ENCODE results near the gene LRP3.

Gene LRP3

DNA sequence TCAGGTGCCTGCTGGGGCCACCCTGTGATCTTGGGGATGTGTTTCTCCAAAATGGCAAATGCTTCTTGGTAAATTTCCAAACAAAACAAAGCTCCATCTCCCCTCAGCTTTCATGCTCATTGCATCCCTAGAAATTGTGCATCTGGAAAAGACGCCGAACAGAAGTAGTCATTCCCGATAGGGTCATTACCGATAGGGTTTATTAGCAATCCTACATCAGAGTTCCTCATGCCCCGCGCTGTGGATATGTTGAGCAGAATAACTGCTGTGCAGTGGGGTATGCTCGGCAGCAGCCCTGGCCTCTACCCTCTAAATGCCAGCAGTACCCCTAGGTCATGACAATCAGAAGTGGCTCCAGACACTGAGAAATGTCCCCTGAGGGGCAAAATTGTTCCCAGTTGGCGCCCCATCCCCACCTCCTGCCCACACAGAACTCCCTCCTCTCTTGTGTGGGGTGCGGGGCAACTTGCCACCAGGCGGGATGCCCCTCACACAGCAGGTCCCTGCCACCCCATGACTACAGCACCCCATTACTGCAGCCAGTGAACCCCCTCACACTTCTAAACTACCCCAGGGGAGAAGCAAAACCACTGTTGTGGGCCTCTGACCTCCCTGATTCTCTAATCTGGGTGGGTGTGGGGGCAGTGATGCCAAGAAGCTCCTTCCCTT lies 44.5 kb downstream of the LRP3 start:
- H3K27ac ChIP-seq (ENCODE audit: low read length) = no peak overlapping the region
- no peak overlapping the region for H3K4me3 ChIP-seq (ENCODE audit: low read length)
- no peaks in the 10 kb centered on the region for H3K9me3 ChIP-seq (ENCODE audit: control insufficient read depth, insufficient read depth, low read length)
- no peaks in the 10 kb centered on the region; the same call in 1 of the 2 replicates for H3K4me1 ChIP-seq (ENCODE audit: control insufficient read depth, insufficient read depth, low read length)
- WGBS (ENCODE audit: insufficient coverage, insufficient read length) = no CpG with 5 or more reads among the region's 10 CpGs
- no peak for DNase-seq (ENCODE audit: low read depth, low spot score)
- no peaks in the 10 kb centered on the region for H3K36me3 ChIP-seq (ENCODE audit: control insufficient read depth, insufficient read depth, low read length)
- no peaks in the 10 kb centered on the region for H3K27me3 ChIP-seq (ENCODE audit: control insufficient read depth, insufficient read depth, low read length)

DNA sequence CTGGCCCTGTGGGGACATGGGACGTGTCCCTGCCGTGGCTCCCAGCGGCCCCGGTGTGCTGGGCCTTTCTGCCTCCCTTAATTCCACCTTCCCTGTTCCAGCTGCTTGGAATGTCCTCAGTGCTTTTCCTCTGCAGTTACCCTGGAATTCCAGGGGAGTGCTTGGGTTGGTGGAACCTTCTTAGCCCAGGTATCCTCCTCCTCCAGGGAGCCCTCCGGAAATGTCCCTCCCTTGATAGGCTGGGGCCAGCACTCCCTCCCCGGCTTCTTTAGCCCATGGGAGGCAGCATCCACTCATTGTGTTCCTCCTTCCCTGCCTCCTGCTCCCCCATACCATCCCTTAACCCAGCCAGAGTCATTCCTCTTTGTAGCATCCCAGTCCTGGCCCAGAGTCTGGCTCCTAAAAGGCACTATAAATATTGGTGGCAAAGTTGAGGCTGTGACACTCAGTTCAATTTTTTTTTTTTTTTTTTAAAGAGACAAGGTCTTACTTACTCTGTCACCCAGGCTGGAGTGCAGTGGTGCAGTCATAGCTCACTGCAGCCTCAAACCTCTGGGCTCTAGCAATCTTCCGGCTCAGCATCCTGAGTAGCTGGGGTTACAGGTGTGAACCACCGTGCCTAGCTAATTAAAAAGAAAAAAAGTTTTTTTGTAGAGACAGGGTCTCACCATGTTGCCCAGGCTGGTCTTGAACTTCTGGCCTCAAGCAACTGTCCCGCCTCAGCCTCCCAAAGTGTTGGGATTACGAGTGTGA lies 45.3 kb downstream of the LRP3 start:
- WGBS (ENCODE audit: insufficient coverage, insufficient read length) = no CpG with 5 or more reads among the region's 10 CpGs
- H3K4me1 ChIP-seq (ENCODE audit: control insufficient read depth, insufficient read depth, low read length) = no peaks in the 10 kb centered on the region; the same call in 1 of the 2 replicates
- H3K27ac ChIP-seq (ENCODE audit: low read length) = no peak overlapping the region
- H3K4me3 ChIP-seq (ENCODE audit: low read length) = no peak overlapping the region
- H3K9me3 ChIP-seq (ENCODE audit: control insufficient read depth, insufficient read depth, low read length) = no peaks in the 10 kb centered on the region
- DNase-seq (ENCODE audit: low read depth, low spot score) = no peak
- H3K27me3 ChIP-seq (ENCODE audit: control insufficient read depth, insufficient read depth, low read length) = no peaks in the 10 kb centered on the region
- H3K36me3 ChIP-seq (ENCODE audit: control insufficient read depth, insufficient read depth, low read length) = no peaks in the 10 kb centered on the region

DNA sequence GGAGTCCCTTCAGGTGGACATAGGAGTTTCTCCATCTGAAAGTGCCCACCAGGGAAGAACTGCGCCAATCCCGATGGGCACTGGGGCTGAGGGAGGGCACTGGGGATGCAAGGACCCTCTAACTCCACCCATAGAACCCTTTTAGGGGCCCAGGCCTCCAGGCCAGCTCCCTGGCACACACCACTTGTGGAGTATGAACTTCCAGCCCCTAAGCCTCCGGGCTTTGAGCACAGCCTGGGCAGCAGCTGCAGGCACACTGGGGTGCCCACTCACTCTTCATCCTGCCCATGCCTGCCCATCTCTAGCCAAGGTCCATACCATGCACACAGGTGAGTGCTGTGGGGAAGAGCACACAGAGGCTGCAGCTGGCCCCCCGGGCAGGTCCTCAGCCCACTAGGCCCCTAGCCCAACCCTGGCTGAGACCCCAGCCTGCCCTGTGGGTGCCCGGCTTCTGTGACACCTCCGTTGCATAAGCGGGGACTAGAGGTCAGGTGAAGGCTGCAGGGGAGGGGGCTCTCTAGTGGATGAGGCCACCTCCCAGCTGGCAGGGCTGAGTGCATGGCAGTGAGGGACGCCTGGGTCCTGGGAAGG lies 46.1 kb downstream of the LRP3 start:
- WGBS (ENCODE audit: insufficient coverage, insufficient read length) = no CpG with 5 or more reads among the region's 8 CpGs
- no peak for DNase-seq (ENCODE audit: low read depth, low spot score)
- Histone ChIP-seq H3K4me1 (ENCODE audit: control insufficient read depth, insufficient read depth, low read length) (no peaks in the 10 kb centered on the region; the same call in 1 of the 2 replicates), H3K36me3 (ENCODE audit: control insufficient read depth, insufficient read depth, low read length) (no peaks in the 10 kb centered on the region), H3K27ac (ENCODE audit: low read length) (no peak overlapping the region), H3K27me3 (ENCODE audit: control insufficient read depth, insufficient read depth, low read length) (no peaks in the 10 kb centered on the region), H3K9me3 (ENCODE audit: control insufficient read depth, insufficient read depth, low read length) (no peaks in the 10 kb centered on the region), H3K4me3 (ENCODE audit: low read length) (no peak overlapping the region)

DNA sequence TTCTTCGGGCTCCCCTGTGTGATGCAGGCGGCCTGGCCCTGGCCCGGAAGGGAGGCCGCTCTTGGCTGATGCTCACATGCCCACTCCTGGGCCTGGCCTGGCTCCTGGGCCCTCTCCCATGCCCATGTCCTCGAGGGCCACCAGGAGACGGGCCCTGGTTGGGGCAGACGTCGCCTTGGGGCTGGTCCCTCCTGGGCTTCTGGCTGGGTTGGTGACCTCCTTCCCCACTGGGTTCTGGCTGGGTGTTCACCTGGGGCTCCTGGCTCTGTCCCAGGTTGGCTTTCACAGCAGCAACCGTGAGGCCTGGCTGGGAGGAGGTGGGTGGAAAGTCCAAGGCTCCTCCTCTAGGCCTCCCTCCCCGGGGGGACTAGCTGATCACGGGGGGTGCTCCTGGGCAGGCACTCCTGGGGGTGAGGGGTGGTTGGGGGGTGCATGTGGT lies 47.0 kb downstream of the LRP3 start:
- Histone ChIP-seq H3K4me1 (ENCODE audit: control insufficient read depth, insufficient read depth, low read length) (no peaks in the 10 kb centered on the region; the same call in 1 of the 2 replicates), H3K27ac (ENCODE audit: low read length) (no peak overlapping the region), H3K9me3 (ENCODE audit: control insufficient read depth, insufficient read depth, low read length) (no peaks in the 10 kb centered on the region), H3K36me3 (ENCODE audit: control insufficient read depth, insufficient read depth, low read length) (no peaks in the 10 kb centered on the region), H3K4me3 (ENCODE audit: low read length) (no peak overlapping the region), H3K27me3 (ENCODE audit: control insufficient read depth, insufficient read depth, low read length) (no peaks in the 10 kb centered on the region)
- DNase-seq (ENCODE audit: low read depth, low spot score) = no peak
- no CpG with 5 or more reads among the region's 11 CpGs for WGBS (ENCODE audit: insufficient coverage, insufficient read length)

DNA sequence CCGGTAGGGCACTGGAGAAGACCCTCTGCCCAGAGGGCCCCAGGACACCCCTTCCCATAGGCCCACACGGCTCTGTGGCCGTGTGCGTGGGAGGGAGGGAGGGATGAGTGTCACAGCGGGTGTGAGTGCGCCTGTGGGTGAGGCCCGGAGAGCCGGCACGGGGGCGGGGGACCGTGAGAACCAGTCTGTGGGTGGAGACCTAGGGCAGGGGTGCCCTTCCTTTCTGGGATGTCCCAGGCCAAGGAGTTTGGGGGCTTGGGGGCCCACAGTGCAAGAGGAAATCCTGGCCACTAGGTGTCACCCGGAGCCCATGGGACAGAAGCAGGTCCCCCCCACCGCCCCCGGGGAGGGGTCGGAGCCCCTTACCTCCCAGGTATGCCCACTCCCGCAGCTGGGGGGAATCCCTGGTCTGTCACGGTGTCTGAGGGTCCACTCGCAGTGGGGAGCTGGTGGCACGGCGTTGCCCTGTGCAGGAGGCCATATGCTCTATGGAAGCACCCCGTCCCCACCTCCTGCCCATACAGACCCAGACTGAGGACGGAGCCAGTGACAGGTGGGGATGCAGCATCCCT lies 47.5 kb downstream of the LRP3 start:
- no CpG with 5 or more reads among the region's 22 CpGs for WGBS (ENCODE audit: insufficient coverage, insufficient read length)
- no peak for DNase-seq (ENCODE audit: low read depth, low spot score)
- Histone ChIP-seq H3K27ac (ENCODE audit: low read length) (no peak overlapping the region), H3K4me1 (ENCODE audit: control insufficient read depth, insufficient read depth, low read length) (no peaks in the 10 kb centered on the region; the same call in 1 of the 2 replicates), H3K27me3 (ENCODE audit: control insufficient read depth, insufficient read depth, low read length) (no peaks in the 10 kb centered on the region), H3K36me3 (ENCODE audit: control insufficient read depth, insufficient read depth, low read length) (no peaks in the 10 kb centered on the region), H3K4me3 (ENCODE audit: low read length) (no peak overlapping the region), H3K9me3 (ENCODE audit: control insufficient read depth, insufficient read depth, low read length) (no peaks in the 10 kb centered on the region)

DNA sequence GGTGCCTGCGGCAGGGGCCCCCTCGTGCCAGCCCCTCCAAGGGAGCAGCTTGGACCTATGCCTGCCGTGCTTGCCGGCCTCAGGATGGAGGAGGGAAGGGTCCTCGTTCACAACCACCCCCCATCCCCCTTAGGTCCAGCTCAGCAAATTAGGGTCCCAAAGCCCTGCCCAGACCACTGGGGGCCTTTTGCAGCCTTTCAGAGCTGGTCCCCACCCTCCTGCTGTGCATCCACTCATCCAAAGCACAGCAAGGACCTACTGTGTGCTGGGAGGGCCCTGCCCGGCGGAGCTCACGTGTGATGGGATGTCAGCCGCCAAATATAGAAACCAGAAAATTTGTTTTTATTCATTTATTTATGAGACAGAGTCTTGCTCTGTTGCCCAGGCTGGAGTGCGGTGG lies 48.0 kb downstream of the LRP3 start:
- no peak for DNase-seq (ENCODE audit: low read depth, low spot score)
- H3K9me3 ChIP-seq (ENCODE audit: control insufficient read depth, insufficient read depth, low read length) = no peaks in the 10 kb centered on the region
- H3K4me3 ChIP-seq (ENCODE audit: low read length) = no peak overlapping the region
- WGBS (ENCODE audit: insufficient coverage, insufficient read length) = no CpG with 5 or more reads among the region's 10 CpGs
- no peaks in the 10 kb centered on the region for H3K27me3 ChIP-seq (ENCODE audit: control insufficient read depth, insufficient read depth, low read length)
- no peaks in the 10 kb centered on the region for H3K36me3 ChIP-seq (ENCODE audit: control insufficient read depth, insufficient read depth, low read length)
- H3K4me1 ChIP-seq (ENCODE audit: control insufficient read depth, insufficient read depth, low read length) = no peaks in the 10 kb centered on the region; the same call in 1 of the 2 replicates
- H3K27ac ChIP-seq (ENCODE audit: low read length) = no peak overlapping the region

DNA sequence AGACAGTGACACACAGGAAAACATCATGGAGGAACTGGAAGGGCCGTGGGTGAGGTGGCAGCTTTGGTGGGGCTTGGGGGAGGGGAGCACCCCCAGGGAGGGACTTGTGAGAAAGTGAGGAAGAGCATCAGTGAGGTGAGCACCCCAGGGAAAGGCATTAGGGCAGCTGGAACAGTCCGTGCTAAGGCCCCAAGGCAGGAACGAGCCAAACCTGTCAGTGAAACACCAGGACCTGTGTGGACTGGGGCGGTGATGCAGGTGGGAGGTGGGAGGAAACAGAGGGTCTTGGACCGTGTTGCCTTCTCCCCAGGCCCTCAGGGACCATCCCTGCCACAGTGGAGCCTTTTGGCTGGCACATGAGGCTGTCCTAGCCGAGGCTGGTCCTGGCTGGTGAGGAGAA lies 48.8 kb downstream of the LRP3 start:
- no peaks in the 10 kb centered on the region for H3K36me3 ChIP-seq (ENCODE audit: control insufficient read depth, insufficient read depth, low read length)
- H3K27me3 ChIP-seq (ENCODE audit: control insufficient read depth, insufficient read depth, low read length) = no peaks in the 10 kb centered on the region
- no peak overlapping the region for H3K27ac ChIP-seq (ENCODE audit: low read length)
- no peak overlapping the region for H3K4me3 ChIP-seq (ENCODE audit: low read length)
- no peaks in the 10 kb centered on the region; the same call in 1 of the 2 replicates for H3K4me1 ChIP-seq (ENCODE audit: control insufficient read depth, insufficient read depth, low read length)
- DNase-seq (ENCODE audit: low read depth, low spot score) = no peak
- WGBS (ENCODE audit: insufficient coverage, insufficient read length) = no CpG with 5 or more reads among the region's 6 CpGs
- no peaks in the 10 kb centered on the region for H3K9me3 ChIP-seq (ENCODE audit: control insufficient read depth, insufficient read depth, low read length)

DNA sequence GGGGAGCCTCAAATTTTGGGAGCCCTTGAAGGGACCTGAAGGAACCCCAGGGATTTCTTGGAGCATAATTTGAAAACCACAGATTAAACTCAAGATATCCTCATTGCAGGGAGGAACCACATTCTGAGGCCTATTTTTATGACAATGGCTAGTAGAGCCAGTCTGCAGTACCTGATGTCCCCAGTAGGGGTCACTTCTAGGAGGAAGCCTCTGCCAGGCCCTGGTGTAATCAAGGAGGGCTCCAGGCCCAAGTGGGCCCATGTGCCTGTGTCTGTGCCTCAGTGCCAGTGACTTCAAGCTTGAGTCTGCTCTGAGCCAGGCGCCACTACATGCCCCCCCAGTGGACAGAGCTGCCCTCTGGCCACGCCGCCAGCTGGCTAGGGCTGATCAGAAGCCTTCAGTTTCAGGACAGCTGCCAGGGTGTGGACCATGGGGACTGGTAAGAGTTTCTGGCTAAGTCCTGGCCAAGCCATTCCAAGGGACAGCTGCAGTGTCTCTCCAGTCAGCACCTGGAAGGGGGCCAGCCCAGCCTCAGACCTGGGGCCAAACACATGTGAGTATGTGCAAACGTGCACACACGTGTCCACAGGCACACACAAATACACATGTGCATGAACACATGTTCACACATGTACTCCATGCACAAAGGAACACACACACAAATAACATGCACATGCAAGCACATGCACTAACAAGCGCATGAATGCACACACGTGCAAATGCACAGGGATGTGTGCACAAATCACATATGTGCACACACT lies 52.0 kb downstream of the LRP3 start:
- no CpG with 5 or more reads among the region's 7 CpGs for WGBS (ENCODE audit: insufficient coverage, insufficient read length)
- no peak for DNase-seq (ENCODE audit: low read depth, low spot score)
- peaks cover 3% of the 10 kb centered on the region for H3K4me1 ChIP-seq (ENCODE audit: control insufficient read depth, insufficient read depth, low read length)
- no peak overlapping the region for H3K27ac ChIP-seq (ENCODE audit: low read length)
- H3K27me3 ChIP-seq (ENCODE audit: control insufficient read depth, insufficient read depth, low read length) = no peaks in the 10 kb centered on the region
- H3K36me3 ChIP-seq (ENCODE audit: control insufficient read depth, insufficient read depth, low read length) = no peaks in the 10 kb centered on the region
- H3K4me3 ChIP-seq (ENCODE audit: low read length) = no peak overlapping the region
- no peaks in the 10 kb centered on the region for H3K9me3 ChIP-seq (ENCODE audit: control insufficient read depth, insufficient read depth, low read length)

DNA sequence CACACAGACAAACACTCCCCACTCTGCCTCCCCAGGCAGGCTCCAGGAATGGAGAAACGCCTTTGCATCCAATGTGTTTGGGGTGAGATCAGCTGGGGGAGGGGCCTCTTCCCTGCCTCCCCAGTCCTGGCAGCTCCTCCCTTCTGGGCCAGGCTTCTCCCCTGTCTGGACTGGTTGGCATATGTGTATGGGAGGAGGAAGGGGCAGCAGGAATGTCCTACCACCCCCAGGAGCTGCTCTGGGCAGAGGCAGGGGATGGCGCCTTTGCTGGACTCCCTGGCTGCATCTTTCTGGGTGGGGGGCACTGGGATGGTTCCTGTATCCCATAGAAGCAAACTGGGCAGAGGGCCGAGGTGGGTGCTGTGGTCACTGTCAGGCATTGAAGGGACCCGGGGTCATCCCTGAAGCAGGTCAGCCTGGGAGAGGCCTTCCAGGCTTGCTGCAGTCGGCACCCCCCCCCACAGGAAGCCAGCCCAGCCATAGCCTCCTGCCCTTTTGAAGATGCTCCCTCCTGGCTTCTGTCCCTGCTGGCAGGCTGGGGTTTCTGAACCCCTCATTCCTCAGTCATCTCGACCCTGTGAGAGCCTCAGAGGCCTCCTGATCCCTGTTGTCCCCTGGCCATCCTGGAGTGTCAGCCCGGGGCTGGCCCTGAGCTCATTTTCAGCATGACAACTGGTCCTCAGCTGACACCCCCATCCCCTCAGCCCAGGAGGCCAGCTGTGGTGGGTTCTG lies 52.7 kb downstream of the LRP3 start:
- Histone ChIP-seq H3K36me3 (ENCODE audit: control insufficient read depth, insufficient read depth, low read length) (no peaks in the 10 kb centered on the region), H3K27ac (ENCODE audit: low read length) (no peak overlapping the region), H3K4me3 (ENCODE audit: low read length) (no peak overlapping the region), H3K4me1 (ENCODE audit: control insufficient read depth, insufficient read depth, low read length) (peaks cover 3% of the 10 kb centered on the region), H3K27me3 (ENCODE audit: control insufficient read depth, insufficient read depth, low read length) (no peaks in the 10 kb centered on the region), H3K9me3 (ENCODE audit: control insufficient read depth, insufficient read depth, low read length) (no peaks in the 10 kb centered on the region)
- no CpG with 5 or more reads among the region's 7 CpGs for WGBS (ENCODE audit: insufficient coverage, insufficient read length)
- DNase-seq (ENCODE audit: low read depth, low spot score) = no peak
